ENCODE measurements around the gene SLX4IP.
"Not testable (repeated sequence)": the region's sequence is repeated elsewhere in the genome, so short reads cannot be mapped to it uniquely, and the experiment has no call there.

SLX4IP gene

GRCh38 chr20:10586296-10586695, 151.2 kb downstream of the SLX4IP start:
- TF ChIP-seq EZH2phosphoT487 (IDR thresholded peaks at IDR 0.05; ENCODE audit: low read depth), result no peak
- TF ChIP-seq, protein P1, sequence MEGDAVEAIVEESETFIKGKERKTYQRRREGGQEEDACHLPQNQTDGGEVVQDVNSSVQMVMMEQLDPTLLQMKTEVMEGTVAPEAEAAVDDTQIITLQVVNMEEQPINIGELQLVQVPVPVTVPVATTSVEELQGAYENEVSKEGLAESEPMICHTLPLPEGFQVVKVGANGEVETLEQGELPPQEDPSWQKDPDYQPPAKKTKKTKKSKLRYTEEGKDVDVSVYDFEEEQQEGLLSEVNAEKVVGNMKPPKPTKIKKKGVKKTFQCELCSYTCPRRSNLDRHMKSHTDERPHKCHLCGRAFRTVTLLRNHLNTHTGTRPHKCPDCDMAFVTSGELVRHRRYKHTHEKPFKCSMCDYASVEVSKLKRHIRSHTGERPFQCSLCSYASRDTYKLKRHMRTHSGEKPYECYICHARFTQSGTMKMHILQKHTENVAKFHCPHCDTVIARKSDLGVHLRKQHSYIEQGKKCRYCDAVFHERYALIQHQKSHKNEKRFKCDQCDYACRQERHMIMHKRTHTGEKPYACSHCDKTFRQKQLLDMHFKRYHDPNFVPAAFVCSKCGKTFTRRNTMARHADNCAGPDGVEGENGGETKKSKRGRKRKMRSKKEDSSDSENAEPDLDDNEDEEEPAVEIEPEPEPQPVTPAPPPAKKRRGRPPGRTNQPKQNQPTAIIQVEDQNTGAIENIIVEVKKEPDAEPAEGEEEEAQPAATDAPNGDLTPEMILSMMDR (IDR thresholded peaks at IDR 0.05; ENCODE audit: low read depth, low read length), result no peak
- Histone ChIP-seq H3K9me3 (ENCODE audit: insufficient read depth, low read length) (no peaks in the 10 kb centered on the region), H3K4me1 (ENCODE audit: low read length) (peaks cover 9% of the 10 kb centered on the region), H3K36me3 (replicated peaks; ENCODE audit: low read depth, low read length) (no peaks in the 10 kb centered on the region), H3K4me3 (ENCODE audit: low read length) (no peak overlapping the region), H3K27me3 (ENCODE audit: low read depth, low read length) (no peaks in the 10 kb centered on the region), H3K27ac (ENCODE audit: low read length) (no peak overlapping the region), H3K79me2 (ENCODE audit: low read length) (no peaks in the 10 kb centered on the region), H3K9ac (ENCODE audit: low read length) (no peak overlapping the region), H3K4me2 (ENCODE audit: low read length) (no peak overlapping the region), H2AFZ (ENCODE audit: low read depth, low read length) (no peak overlapping the region), H4K20me1 (ENCODE audit: insufficient read depth, low read length) (no peaks in the 10 kb centered on the region)

- H2AFZ ChIP-seq (ENCODE audit: low read depth, low read length); H3K4me2 ChIP-seq (ENCODE audit: low read length); H3K36me3 ChIP-seq (replicated peaks; ENCODE audit: low read depth, low read length); H3K27me3 ChIP-seq (ENCODE audit: low read depth, low read length); H4K20me1 ChIP-seq (ENCODE audit: insufficient read depth, low read length); H3K27ac ChIP-seq (ENCODE audit: low read length); H3K9ac ChIP-seq (ENCODE audit: low read length); H3K4me3 ChIP-seq (ENCODE audit: low read length); H3K9me3 ChIP-seq (ENCODE audit: insufficient read depth, low read length); H3K4me1 ChIP-seq (ENCODE audit: low read length); H3K79me2 ChIP-seq (ENCODE audit: low read length): not testable (repeated sequence)
Measured at GRCh38 chr20:10590446-10590845, 155.3 kb downstream of the SLX4IP start.

DNA sequence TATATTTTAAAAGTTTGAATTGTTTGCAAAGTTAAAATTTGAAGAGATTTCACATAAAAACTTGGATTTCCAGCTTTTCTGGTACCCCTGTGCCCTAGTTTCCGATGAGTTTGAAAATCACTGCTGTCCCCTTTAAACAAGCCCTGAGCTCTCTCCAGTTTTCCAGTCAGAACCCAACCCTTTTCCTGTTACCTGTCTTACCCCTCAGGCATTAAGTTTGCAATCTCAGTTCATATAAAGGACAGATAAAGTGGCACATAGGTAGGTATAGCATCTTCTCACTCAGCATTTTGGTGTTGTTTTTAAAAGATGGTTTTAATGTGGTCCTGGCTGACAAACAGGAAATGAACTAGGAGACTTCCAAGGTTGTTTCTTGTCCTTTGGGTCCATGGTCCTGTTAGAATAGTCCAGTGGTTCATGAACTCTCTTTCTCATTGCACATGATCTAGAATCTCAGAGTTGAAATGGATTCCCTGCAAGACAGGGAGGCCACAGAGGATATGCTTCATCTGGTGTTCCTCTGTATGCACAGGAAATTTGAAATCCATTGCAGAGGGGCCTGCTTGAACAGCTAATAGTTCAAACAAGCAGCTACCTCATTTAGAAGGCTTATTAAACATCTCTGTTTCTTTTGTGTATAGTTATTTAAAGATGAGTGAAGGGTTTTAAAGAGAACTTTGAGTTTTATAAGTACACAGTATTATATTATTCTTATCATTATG, 156.0 kb downstream of the SLX4IP start:
- Histone ChIP-seq H2AFZ (ENCODE audit: low read depth, low read length) (no peak overlapping the region), H3K27me3 (ENCODE audit: low read depth, low read length) (no peaks in the 10 kb centered on the region), H3K9me3 (ENCODE audit: insufficient read depth, low read length) (no peaks in the 10 kb centered on the region), H3K79me2 (ENCODE audit: low read length) (no peaks in the 10 kb centered on the region), H3K9ac (ENCODE audit: low read length) (no peak overlapping the region), H3K4me1 (ENCODE audit: low read length) (peaks cover 4% of the 10 kb centered on the region), H3K36me3 (replicated peaks; ENCODE audit: low read depth, low read length) (no peaks in the 10 kb centered on the region), H3K4me2 (ENCODE audit: low read length) (no peak overlapping the region), H4K20me1 (ENCODE audit: insufficient read depth, low read length) (no peaks in the 10 kb centered on the region), H3K27ac (ENCODE audit: low read length) (no peak overlapping the region), H3K4me3 (ENCODE audit: low read length) (no peak overlapping the region)
- TF ChIP-seq, protein P1 (IDR thresholded peaks at IDR 0.05; ENCODE audit: low read depth, low read length), result no peak
- TF ChIP-seq EZH2phosphoT487 (IDR thresholded peaks at IDR 0.05; ENCODE audit: low read depth), result no peak

DNA sequence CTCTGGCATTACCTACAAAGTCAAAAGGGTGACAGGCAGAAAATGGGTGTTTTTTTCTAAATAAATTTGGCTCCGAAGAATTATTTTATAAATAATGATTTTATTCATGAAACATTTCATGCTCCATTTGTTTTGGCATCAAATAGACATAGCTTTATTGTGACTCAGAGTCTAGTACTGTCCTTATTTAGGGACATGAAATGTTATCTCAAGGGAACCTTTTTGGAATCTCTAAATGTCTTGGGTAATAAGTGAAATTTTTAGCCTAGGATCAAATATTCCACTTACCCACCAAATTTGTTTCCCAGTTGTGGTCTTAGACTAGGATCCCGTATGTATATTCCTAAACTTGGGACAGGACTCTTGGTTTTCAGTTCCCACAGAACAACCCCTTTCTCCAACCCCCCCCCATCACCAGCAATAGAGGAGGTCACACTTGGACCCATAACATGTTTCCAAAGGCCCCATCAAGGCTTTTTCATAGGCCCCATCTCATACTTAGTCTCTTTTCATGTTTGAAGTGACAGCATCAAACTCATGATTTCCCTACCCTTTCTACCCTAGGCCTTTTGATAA, 156.9 kb downstream of the SLX4IP start:
- Histone ChIP-seq H3K36me3 (replicated peaks; ENCODE audit: low read depth, low read length) (no peaks in the 10 kb centered on the region), H3K27me3 (ENCODE audit: low read depth, low read length) (no peaks in the 10 kb centered on the region), H3K9ac (ENCODE audit: low read length) (no peak overlapping the region), H3K9me3 (ENCODE audit: insufficient read depth, low read length) (no peaks in the 10 kb centered on the region), H3K4me3 (ENCODE audit: low read length) (no peak overlapping the region), H4K20me1 (ENCODE audit: insufficient read depth, low read length) (no peaks in the 10 kb centered on the region), H3K4me1 (ENCODE audit: low read length) (peaks cover 4% of the 10 kb centered on the region), H3K79me2 (ENCODE audit: low read length) (no peaks in the 10 kb centered on the region), H3K4me2 (ENCODE audit: low read length) (no peak overlapping the region), H2AFZ (ENCODE audit: low read depth, low read length) (no peak overlapping the region), H3K27ac (ENCODE audit: low read length) (no peak overlapping the region)
- no peak for TF ChIP-seq EZH2phosphoT487 (IDR thresholded peaks at IDR 0.05; ENCODE audit: low read depth)
- TF ChIP-seq, protein P1 (IDR thresholded peaks at IDR 0.05; ENCODE audit: low read depth, low read length), result no peak
